8988T (cell line): ENCODE data around the gene AHNAK.

Experiments
- DNase-seq: peaks from one replicate; pipeline ENCODE4 v3.0.0; 2011

AHNAK gene

GRCh38 chr11:62548545-62549335 is 2.1 kb upstream of the AHNAK start:
- DNase-seq, result no peak

DNA sequence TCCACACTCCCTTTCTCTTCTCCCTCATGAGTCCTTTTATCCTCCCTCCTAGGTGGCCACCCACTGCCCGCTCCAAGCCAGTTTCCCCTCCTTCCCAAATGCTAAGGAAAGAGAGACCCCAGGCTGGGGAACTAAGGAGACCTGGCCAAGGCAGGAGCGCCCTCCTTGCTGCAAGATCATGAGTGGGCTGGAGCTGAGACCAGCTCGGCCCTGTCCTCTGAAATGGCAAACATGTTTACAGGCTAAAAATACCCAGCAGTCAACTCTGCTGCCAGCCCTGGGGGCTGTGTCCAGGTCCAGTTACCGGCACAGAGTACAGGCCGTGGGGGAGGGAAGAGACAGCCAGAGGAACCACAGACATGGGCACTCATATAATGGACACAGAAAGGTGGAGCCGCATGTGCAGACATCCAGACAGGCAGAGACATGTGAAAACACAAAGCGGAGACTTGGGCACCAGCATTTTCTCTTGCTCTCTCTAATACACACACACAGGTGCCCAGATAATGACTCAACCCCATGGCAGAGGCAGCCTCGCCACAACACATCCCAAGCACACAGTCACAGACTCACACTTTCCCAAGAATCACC is 1.2 kb upstream of the AHNAK start:
- DNase-seq, result peak; percentile 66

DNA sequence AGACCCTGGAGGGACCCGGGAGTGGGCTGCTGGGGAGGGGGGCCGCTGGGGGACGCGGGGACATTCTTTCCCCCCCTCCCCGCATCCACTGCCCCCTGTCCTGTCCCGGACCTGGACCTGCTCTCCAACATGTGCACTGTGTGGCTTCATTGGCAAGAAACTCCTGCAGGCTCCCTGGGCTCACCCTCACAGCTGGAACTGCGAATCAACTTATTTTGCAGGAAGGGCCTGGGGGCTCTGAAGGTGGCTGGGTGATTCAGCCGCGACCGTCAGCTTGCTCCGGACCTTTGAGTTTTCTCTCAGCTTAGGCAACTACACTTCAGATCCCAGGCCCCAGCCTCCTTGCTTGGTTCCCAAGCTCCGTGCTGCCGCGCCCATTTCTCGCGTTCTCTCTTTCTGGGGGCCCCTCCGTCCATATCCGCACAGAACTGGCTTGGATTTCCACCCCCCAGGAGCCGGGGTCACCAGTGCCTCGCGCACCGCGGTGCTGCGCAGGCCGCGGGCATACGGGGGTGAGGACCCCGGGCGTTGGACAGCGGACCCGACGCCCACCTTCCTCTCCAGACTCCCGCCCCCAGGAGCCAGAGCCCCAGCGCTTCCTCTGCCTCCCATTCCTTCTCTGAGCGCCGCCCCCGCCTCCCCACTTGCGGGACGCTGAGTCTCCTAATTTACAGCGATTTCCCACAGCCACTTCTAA is 471 bp upstream of the AHNAK start:
- DNase-seq, result peak; percentile 68

- peak; percentile 94 for DNase-seq
These were observed 966 bp downstream of the AHNAK start for GRCh38 chr11:62545437-62546243.

DNA sequence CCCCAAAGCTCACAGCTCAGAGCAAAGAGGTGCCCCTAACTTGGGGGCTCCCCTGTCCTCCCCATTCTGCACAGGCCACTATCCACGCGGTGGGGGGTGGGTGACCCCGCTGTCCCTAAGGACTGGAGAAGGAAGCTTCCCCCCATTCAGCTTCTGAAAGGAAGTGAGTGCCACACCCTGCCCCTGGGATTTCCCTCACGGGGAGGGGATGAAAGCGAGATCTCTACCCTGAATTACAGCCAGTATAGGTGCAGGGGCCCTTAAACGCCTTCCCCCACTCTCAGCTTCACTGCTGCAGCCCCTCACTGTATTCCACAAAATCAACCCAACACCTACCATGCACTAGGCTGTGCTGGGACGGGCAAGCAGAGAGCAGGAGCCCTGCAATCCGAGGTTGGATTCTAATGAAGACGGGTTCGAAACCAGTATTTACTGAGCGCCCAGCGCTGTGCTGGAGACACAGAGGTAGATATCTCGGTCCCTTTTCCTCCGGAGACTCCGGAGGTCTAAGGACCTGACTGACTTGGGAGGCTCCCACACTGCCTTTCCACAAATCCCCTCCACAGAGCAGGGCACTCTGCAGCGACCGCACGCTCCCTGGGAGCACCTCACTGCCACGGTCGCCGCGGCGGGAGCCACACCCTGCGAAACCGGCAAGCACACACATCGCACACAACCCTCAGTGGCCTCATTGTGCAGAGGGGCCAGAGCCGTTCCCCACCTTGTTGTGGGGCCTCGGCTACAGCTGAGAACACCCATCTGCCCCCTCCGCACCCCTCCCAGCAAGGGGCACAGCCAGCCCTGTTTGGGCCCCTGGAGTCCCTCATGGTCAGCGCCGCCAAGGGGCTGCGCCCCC is 1.8 kb downstream of the AHNAK start:
- no peak for DNase-seq

GRCh38 chr11:62543680-62544444 is 2.7 kb downstream of the AHNAK start:
- no peak for DNase-seq

- DNase-seq, result peak; percentile 87
These were observed 3.6 kb downstream of the AHNAK start for GRCh38 chr11:62542750-62543567.

DNA sequence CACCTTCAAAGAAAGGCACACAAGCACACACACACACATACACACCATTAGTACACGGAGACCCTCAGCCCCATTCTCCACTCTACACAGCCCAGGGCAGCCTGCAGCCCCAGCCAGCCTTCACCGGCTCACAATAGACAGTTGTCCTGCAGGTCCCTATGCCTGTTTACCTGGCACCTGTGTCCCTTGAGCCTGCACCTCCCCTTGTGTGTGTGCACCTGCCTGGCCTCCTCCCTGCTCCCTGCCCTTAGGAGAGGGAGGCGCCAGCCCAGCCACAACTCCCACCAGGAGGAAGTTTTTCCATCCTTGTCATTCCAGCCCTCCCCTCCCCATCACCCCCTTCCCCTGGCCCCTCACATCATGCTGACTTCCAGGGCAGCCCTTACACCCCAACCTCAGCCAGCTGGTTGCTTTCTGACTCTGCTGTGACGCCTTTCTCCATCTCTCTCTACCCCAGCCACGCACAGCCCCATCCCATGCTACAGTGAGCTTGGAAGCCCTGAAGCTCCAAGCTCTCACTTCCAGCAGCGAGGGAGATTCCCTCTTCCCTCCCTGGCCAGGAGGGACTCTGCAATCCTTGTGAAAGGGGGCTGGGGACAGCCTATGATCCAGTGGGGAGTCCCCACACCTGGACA is 4.4 kb downstream of the AHNAK start:
- no peak for DNase-seq

GRCh38 chr11:62540804-62541701 is 5.6 kb downstream of the AHNAK start:
- DNase-seq, result no peak

- peak; percentile 81 for DNase-seq
These were observed 7.2 kb downstream of the AHNAK start for GRCh38 chr11:62539238-62539925.

DNA sequence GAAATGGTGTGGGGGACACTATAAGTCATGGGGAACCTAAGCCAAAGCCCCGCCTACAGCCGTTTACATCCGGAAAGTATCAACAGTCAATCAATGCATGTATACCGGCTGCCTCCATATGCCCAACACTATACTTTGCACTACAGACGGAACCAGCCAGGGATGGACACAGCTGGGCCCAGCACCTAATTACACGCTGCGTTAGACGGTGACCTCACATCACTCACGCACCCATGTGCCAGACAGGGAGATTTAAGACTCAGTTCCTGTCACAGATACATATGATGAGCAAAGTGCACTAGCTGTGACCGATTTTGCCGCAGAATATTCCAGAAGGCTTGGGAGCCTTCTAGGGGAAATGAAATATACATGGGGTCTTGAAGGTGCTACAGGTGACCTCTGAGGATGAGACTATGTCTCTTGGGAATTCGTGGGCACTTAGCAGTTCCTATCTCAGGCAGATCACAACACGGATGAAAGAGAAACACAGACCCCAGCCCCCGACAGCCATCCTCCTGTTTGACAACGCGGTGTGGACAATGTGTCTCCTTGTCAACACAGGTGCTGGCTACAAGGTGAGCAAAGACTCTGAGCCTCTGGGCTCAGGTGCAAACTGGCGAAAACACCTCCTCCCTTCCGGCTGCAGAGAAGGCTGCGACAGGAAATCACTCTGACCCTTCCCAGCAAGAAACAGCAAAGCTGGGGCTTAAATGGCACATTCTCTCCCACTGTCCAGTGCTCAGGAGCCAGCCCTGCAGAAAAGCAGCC is 8.0 kb downstream of the AHNAK start:
- no peak for DNase-seq

DNA sequence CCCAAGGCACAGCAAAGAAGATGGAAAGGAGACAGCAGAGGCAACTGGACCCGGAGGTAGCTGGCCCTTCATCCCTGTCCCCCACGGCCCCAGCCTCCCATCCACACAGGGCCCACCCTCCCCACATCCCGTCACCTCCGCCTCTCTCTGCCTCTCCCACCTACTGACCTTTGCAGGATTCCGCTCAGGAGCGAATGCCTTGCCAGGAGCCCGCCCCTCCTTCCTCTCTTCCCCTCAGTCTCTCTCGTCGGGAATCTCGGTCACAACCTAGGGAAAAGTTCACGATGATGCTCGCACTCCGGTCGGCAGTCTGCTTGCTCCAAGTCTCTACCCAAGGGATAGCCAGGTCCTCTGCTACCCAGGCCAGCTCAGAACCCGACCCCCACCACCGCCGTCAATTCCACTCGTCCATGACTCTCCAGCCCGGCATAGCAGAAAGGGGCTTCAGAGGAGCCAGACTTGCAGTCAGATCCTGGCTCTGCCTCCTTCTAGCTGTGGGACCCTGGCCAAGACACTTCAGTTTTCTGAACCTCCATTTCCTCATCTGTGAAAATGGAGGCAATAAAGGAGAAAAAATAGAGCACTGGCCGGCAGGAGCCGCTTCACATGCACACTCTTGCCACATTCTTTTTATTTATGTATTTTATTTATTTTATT is 10.2 kb downstream of the AHNAK start:
- DNase-seq, result no peak

DNA sequence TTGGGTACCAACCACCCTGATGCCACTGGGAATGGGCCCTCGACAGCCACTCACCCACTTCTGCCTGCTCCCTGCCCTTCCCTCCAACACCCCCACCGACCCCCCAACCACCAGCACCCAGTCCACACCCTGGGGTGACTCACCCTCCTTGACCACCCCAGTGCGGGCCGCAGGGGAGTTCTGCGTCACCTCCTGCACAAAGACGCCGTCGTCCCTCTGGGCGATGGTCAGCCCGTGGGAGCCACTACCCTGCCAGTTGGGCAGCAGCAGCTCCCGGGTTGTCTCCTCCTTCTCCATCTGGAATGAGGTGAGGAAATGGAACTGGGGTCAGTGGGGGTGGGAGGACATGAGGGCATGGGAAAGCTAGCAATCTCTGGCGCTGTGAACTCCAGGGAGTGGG is 10.8 kb downstream of the AHNAK start:
- no peak for DNase-seq

GRCh38 chr11:62534779-62535545 is 11.6 kb downstream of the AHNAK start:
- no peak for DNase-seq

- no peak for DNase-seq
These were observed 14.5 kb downstream of the AHNAK start for GRCh38 chr11:62532096-62532495.

DNA sequence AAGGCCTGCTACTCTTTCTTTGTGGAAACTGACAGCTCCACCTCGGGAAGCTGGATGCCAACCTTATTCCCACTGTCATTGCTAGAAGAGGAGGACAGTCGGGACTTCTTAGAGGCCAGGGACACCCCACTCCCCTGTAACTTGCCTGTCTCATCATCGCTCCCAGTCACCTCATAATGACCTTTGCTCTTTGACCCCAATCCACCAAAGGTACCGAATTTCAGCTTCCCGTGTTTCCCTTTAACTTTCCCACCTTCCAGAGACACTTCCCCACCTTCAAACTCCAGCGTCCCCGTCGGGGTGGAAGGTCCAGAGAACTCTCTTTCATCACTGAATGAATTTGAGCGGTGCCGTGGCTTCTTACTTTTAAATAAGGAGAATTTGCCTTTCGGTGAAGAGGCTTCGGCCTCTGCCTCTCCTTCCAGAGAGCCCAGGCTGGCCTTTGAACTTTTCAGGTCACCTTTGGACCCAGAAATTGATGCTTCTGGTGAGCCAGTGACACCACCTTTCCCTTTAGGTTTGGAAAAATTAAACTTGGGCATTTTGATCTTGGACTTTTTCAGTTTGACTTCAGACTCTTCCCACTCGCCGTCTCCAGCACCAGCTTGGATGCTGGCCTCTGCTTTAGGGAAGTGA is 29.8 kb downstream of the AHNAK start:
- DNase-seq, result no peak
